ENCODE results near the gene VWC2L.

Gene VWC2L

GRCh38 chr2:214601852-214602633 is 191.2 kb downstream of the VWC2L start:
- DNase-seq: no peak

- DNase-seq: no peak
Measured at GRCh38 chr2:214604861-214605260, 194.0 kb downstream of the VWC2L start.

GRCh38 chr2:214607051-214607450 is 196.2 kb downstream of the VWC2L start:
- no peak for DNase-seq

DNA sequence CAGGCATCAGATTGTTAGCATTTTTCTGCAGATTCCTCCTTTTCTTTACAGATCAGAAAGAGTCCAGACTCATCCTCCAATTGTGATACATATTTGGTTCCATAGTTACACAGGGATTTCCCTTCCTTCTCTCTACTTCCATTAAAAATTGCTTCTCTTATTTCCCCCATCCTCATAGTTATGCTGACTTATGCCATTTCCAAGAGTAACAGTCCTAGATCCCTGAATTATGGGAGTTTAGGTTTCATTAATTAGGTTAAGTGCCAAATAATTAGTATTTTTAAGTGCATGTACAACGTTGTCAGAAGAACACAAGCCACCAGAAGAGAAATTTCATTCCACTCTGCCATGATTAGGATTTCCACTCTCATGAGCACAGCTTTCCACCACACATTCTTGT is 200.2 kb downstream of the VWC2L start:
- DNase-seq: no peak

DNA sequence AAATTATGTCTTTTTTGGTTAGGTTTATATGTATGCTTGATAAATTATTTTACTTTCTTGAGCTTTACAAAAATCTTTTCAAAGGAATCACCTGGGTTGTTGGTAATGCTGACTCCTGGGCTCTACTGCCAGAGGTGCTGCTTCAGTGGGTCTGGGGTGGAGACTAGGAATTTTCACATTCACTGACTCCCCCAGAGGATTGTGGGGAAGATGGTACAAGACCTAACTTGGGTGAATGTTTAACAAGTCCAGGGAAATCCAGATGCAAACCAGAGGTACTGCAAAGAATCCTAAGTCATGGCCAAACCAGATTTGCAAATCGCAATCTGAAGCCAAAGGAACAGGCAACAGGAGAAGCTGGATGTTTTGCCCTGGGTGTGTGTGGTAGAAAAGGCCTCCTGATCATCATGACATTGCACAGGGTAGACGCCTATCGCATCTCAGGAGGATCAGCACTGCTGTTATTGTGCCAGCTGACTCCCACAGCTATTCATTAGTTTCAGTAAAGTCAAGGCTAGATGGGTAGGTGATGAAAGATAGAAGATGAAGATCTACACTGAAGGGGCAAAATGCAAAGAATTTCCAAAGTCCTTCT is 213.4 kb downstream of the VWC2L start:
- DNase-seq: no peak

DNA sequence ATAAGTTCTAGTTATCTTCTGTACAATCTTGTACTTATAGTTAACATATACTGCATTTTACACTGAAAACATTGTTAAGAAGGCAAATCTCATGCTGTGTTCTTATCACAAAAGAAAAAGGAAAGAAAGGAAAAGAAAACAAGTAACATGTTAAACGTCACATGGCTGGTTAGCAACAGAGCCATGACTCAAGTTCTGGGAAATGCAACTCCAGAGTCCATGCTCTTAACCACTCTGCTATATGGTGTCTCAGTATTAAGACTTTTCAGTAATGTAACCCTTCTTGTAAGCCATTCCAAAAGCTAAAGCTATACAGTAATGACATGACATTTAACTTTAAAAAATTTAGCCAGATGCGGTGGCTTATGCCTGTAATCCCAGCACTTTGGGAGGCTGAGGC is 217.2 kb downstream of the VWC2L start:
- no peak for DNase-seq
